Measurements from ENCODE around the gene CTSD.

DNA sequence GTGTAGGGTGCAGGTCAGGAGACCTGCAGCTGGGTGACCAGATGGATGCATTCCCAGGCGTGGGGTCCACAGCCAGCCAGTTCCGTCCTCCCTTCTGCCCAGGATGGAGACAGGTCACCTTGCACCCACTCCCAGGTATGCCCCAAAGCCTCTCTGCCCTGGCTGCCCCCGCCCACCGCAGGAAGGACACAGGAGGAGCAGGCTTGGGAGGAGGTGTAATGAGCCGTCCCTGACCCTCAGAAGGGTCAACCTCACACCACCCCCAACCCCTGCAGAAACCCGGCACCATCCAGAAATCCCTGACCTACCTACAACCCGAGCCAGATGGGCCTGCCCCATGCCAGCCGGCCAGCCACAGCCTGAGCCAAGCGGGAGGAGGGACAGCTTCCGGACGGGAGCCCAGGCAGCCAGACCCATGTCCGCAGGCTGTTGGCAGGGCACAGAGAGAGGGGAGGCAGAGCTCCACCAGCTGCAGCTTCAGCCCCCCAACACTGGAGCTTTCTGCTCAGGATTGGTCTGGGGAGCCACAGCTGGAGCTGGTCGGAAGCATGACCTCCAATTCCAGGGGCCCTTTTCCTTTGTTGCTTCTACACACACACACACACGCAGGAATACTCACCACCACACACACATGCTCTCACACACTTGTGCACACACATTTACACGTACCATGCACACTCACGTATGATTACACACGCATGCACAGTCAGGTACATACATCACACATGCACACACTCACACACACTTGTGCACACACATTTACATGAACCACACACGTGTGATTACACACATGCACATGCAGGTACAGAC lies 18.6 kb downstream of the CTSD start:
- TF ChIP-seq, protein P1, sequence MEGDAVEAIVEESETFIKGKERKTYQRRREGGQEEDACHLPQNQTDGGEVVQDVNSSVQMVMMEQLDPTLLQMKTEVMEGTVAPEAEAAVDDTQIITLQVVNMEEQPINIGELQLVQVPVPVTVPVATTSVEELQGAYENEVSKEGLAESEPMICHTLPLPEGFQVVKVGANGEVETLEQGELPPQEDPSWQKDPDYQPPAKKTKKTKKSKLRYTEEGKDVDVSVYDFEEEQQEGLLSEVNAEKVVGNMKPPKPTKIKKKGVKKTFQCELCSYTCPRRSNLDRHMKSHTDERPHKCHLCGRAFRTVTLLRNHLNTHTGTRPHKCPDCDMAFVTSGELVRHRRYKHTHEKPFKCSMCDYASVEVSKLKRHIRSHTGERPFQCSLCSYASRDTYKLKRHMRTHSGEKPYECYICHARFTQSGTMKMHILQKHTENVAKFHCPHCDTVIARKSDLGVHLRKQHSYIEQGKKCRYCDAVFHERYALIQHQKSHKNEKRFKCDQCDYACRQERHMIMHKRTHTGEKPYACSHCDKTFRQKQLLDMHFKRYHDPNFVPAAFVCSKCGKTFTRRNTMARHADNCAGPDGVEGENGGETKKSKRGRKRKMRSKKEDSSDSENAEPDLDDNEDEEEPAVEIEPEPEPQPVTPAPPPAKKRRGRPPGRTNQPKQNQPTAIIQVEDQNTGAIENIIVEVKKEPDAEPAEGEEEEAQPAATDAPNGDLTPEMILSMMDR (conservative IDR thresholded peaks at IDR 0.05; ENCODE audit: low read length): no peak
- no peak for TF ChIP-seq EZH2phosphoT487 (IDR thresholded peaks at IDR 0.05; ENCODE audit: borderline replicate concordance)

Data from Loucy (cell line).